Caco-2 (cell line): ENCODE data around the gene LRRC10B. TPM values are rescaled to one million over a fixed set of nuclear protein-coding genes. Genes with fewer than 3 reads are reported as not detected.
A peak's percentile ranks its signal among the peaks of the same experiment; 100 is the strongest.

Experiments
- BruUV-seq: library from RNA; stranded (reverse); fragments of 400-500 nt; replicated peaks from 2 replicates; lab custom pipeline; 2021; lab: Mats Ljungman, UMichigan
- CTCF ChIA-PET: fragments of 300-600 bp; sonication (Branson Sonifier 250); formaldehyde crosslinking; loops from one replicate; lab custom pipeline; 2022; ENCODE audit warnings: antibody characterized with exemption; lab: Charles Lee
- POLR2A ChIA-PET: fragments of 300-600 bp; sonication (Branson Sonifier 250); formaldehyde crosslinking; loops from one replicate; lab custom pipeline; 2022; ENCODE audit warnings: antibody characterized with exemption; lab: Charles Lee
- DNase-seq, 2 experiments: peaks; one replicate each; pipeline versions ENCODE4 v3.0.0 to v3.0.0-alpha.2; 2020 to 2022
- H3K27me3 ChIP-seq: replicated peaks from 2 replicates; pipeline ENCODE4 v1.6.0; 2011; ENCODE audit warnings: low read length; ENCODE audit not compliant: control insufficient read depth, insufficient read depth
- H3K36me3 ChIP-seq: 2 replicates; pipeline ENCODE4 v1.5.1; 2011; ENCODE audit warnings: low read length; ENCODE audit not compliant: control insufficient read depth, insufficient read depth
- H3K4me1 ChIP-seq: fragments of 250-450 bp; sonication (Bioruptor Pico); 2 replicates; pipeline ENCODE4 v1.5.1; 2020; ENCODE audit warnings: mild to moderate bottlenecking
- H3K4me3 ChIP-seq: 2 replicates; pipeline ENCODE4 v1.5.1; 2011; ENCODE audit warnings: low read depth, mild to moderate bottlenecking, control low read depth, low read length
- H3K9me3 ChIP-seq: fragments of 250-450 bp; sonication (Bioruptor Pico); 2 replicates; pipeline ENCODE4 v1.5.1; 2020; ENCODE audit warnings: mild to moderate bottlenecking, moderate library complexity
- H3K27ac Mint-ChIP-seq: one replicate; pipeline ENCODE4 v1.8.0; 2022; ENCODE audit warnings: mixed read lengths; ENCODE audit not compliant: unreplicated experiment
- H3K27me3 Mint-ChIP-seq: one replicate; pipeline ENCODE4 v1.8.0; 2022; ENCODE audit warnings: mixed read lengths; ENCODE audit not compliant: insufficient read depth, unreplicated experiment
- H3K36me3 Mint-ChIP-seq: one replicate; pipeline ENCODE4 v1.8.0; 2022; ENCODE audit warnings: mild to moderate bottlenecking, mixed read lengths; ENCODE audit not compliant: insufficient read depth, unreplicated experiment
- H3K4me1 Mint-ChIP-seq: one replicate; pipeline ENCODE4 v1.8.0; 2022; ENCODE audit warnings: low read depth, mixed read lengths; ENCODE audit not compliant: unreplicated experiment
- H3K4me3 Mint-ChIP-seq: one replicate; pipeline ENCODE4 v1.8.0; 2022; ENCODE audit warnings: mild to moderate bottlenecking, moderate library complexity, mixed read lengths; ENCODE audit not compliant: unreplicated experiment
- H3K9me3 Mint-ChIP-seq: one replicate; pipeline ENCODE4 v1.8.0; 2022; ENCODE audit warnings: mixed read lengths; ENCODE audit not compliant: unreplicated experiment
- intact Hi-C: fragments of 100-400 bp; cut with micrococcal nuclease; formaldehyde crosslinking; loops from one replicate; pipeline ENCODE4 v1.10.0; 2022; ENCODE audit not compliant: unreplicated experiment
- total RNA-seq: library from RNA; stranded (reverse); gene quantifications from 2 replicates; pipeline ENCODE4 v1.2.3, GENCODE V29; 2022
- TF ChIP-seq, protein P1 (sequence below), 2 experiments: fragments of 200-600 bp in 1 of 2; IDR thresholded peaks; 1 replicate in 1 of 2; 2 replicates in 1 of 2; pipeline versions ENCODE4 v1.5.1 to v1.8.0; 2011 to 2022; ENCODE audit warnings: antibody characterized with exemption in 1 of 2, control low read depth in 1 of 2, inconsistent platforms in 1 of 2, low read depth in 1 of 2, low read length in 1 of 2, mild to moderate bottlenecking in 1 of 2, moderate library complexity in 1 of 2; ENCODE audit not compliant: insufficient read depth in 1 of 2, severe bottlenecking in 1 of 2, unreplicated experiment in 1 of 2

Gene LRRC10B
- total RNA-seq, 1 experiment from 2014 or later = 0.34 TPM

DNA sequence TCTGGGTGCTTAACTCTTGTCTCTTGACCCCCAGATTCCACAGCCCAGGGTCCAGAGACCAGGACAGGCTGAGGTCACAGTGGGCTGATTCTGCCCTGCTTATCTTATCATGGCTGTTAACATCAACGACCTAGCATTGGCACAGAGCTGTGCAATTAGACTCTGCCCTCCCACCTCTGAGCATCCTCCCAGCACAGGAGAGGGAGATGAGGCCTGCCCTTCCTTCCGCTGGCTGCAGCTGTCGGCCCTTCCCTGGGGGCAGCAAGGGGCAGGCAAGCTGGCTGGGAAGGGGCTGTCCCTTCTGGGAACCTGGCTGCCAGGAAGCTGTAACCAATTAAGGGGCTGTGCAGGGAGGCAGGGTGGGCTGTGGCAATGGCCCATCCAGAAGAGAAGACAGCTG, 22.5 kb downstream of the LRRC10B start:
- H3K27me3 Mint-ChIP-seq = no peaks in the 10 kb centered on the region
- POLR2A ChIA-PET = no interaction called here
- DNase-seq = peak in 1 of 2 experiments; percentile 62
- H3K27ac Mint-ChIP-seq = peak overlapping the region; percentile 60
- TF ChIP-seq, protein P1, sequence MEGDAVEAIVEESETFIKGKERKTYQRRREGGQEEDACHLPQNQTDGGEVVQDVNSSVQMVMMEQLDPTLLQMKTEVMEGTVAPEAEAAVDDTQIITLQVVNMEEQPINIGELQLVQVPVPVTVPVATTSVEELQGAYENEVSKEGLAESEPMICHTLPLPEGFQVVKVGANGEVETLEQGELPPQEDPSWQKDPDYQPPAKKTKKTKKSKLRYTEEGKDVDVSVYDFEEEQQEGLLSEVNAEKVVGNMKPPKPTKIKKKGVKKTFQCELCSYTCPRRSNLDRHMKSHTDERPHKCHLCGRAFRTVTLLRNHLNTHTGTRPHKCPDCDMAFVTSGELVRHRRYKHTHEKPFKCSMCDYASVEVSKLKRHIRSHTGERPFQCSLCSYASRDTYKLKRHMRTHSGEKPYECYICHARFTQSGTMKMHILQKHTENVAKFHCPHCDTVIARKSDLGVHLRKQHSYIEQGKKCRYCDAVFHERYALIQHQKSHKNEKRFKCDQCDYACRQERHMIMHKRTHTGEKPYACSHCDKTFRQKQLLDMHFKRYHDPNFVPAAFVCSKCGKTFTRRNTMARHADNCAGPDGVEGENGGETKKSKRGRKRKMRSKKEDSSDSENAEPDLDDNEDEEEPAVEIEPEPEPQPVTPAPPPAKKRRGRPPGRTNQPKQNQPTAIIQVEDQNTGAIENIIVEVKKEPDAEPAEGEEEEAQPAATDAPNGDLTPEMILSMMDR (IDR thresholded peaks at IDR 0.05; ENCODE audit: insufficient read depth in 1 of 2, low read depth in 1 of 2, low read length in 1 of 2, severe bottlenecking in 1 of 2, unreplicated experiment in 1 of 2) = no peak
- H3K9me3 Mint-ChIP-seq = no peaks in the 10 kb centered on the region
- H3K36me3 Mint-ChIP-seq = peaks cover 10% of the 10 kb centered on the region
- intact Hi-C loops = no loop called here
- H3K4me3 Mint-ChIP-seq = no peak overlapping the region
- Histone ChIP-seq H3K27me3 (no peaks in the 10 kb centered on the region), H3K4me3 (no peak overlapping the region), H3K4me1 (peaks cover 34% of the 10 kb centered on the region), H3K9me3 (no peaks in the 10 kb centered on the region), H3K36me3 (no peaks in the 10 kb centered on the region)
- peaks cover 25% of the 10 kb centered on the region for H3K4me1 Mint-ChIP-seq
- BruUV-seq = no TSS peak
- CTCF ChIA-PET = interaction anchor here (0.6 to 1.8 kb wide), 4 partner anchors 10 to 216 kb away, joined by 4 to 7 read pairs (median 6); no protein-coding TSS in a partner anchor

GRCh38 chr11:61532134-61533038, 23.8 kb downstream of the LRRC10B start:
- peaks cover 10% of the 10 kb centered on the region for H3K36me3 Mint-ChIP-seq
- ChIA-PET POLR2A (no interaction called here), CTCF (interaction anchor here (0.6 to 1.8 kb wide), 17 partner anchors 9 to 101 kb away, joined by 3 to 8 read pairs (median 4); no protein-coding TSS in a partner anchor)
- TF ChIP-seq, protein P1 (IDR thresholded peaks at IDR 0.05; ENCODE audit: insufficient read depth in 1 of 2, low read depth in 1 of 2, low read length in 1 of 2, severe bottlenecking in 1 of 2, unreplicated experiment in 1 of 2) = peak; percentile 85 to 86
- no peak overlapping the region for H3K4me3 Mint-ChIP-seq
- H3K27ac Mint-ChIP-seq = no peak overlapping the region
- intact Hi-C loops = loop anchor here (2.0 kb wide), 3 partner anchors 34 to 94 kb away; no protein-coding TSS in a partner anchor
- no peaks in the 10 kb centered on the region for H3K9me3 Mint-ChIP-seq
- Histone ChIP-seq H3K4me1 (peaks cover 41% of the 10 kb centered on the region), H3K27me3 (no peaks in the 10 kb centered on the region), H3K9me3 (no peaks in the 10 kb centered on the region), H3K4me3 (no peak overlapping the region), H3K36me3 (no peaks in the 10 kb centered on the region)
- H3K4me1 Mint-ChIP-seq = peaks cover 25% of the 10 kb centered on the region
- H3K27me3 Mint-ChIP-seq = no peaks in the 10 kb centered on the region
- BruUV-seq = no TSS peak
- peak; percentile 67 to 73 for DNase-seq

GRCh38 chr11:61533039-61533375, 24.5 kb downstream of the LRRC10B start:
- Histone ChIP-seq H3K4me3 (no peak overlapping the region), H3K36me3 (no peaks in the 10 kb centered on the region), H3K27me3 (no peaks in the 10 kb centered on the region), H3K4me1 (peaks cover 43% of the 10 kb centered on the region), H3K9me3 (no peaks in the 10 kb centered on the region)
- ChIA-PET POLR2A (no interaction called here), CTCF (interaction anchor here (1.3 to 1.5 kb wide), 2 partner anchors 87 to 97 kb away, joined by 3 to 4 read pairs; no protein-coding TSS in a partner anchor)
- Mint-ChIP-seq H3K4me3 (no peak overlapping the region), H3K27ac (no peak overlapping the region), H3K9me3 (no peaks in the 10 kb centered on the region), H3K27me3 (no peaks in the 10 kb centered on the region), H3K4me1 (peaks cover 22% of the 10 kb centered on the region), H3K36me3 (peaks cover 10% of the 10 kb centered on the region)
- BruUV-seq = no TSS peak
- no peak for DNase-seq
- TF ChIP-seq, protein P1 (IDR thresholded peaks at IDR 0.05; ENCODE audit: insufficient read depth in 1 of 2, low read depth in 1 of 2, low read length in 1 of 2, severe bottlenecking in 1 of 2, unreplicated experiment in 1 of 2) = no peak
- intact Hi-C loops = loop anchor here (2.0 kb wide), 3 partner anchors 34 to 94 kb away; no protein-coding TSS in a partner anchor
